B cell (primary cell): Measurements from ENCODE around the gene FXR2. TPM values are rescaled to one million over a fixed set of nuclear protein-coding genes. Genes with fewer than 3 reads are reported as not detected.
A peak's percentile ranks its signal among the peaks of the same experiment; 100 is the strongest.

Experiments
- ATAC-seq: fragments of 200-7000 bp; cut with Tn5 transposase; one replicate; pipeline ENCODE4 v1.10.0; 2021; ENCODE audit warnings: low read depth, mild to moderate bottlenecking, moderate number of reproducible peaks, moderate library complexity
- CTCF ChIA-PET: fragments of 350-600 bp; sonication (Branson Sonifier 250); formaldehyde crosslinking; loops from one replicate; lab custom pipeline; 2021; ENCODE audit warnings: antibody characterized with exemption, inconsistent platforms; lab: Charles Lee
- POLR2A ChIA-PET: fragments of 350-600 bp; sonication (Branson Sonifier 250); formaldehyde crosslinking; loops from one replicate; lab custom pipeline; 2021; ENCODE audit warnings: antibody characterized with exemption; lab: Charles Lee
- DNase-seq: peaks from one replicate; pipeline ENCODE4 v3.0.0; 2013
- H2AFZ ChIP-seq: 2 replicates; pipeline ENCODE4 v1.6.1; 2012; ENCODE audit warnings: mild to moderate bottlenecking, low read depth, low read length; ENCODE audit not compliant: insufficient read depth, poor library complexity, severe bottlenecking
- H3K27ac ChIP-seq, 2 donors: 1 replicate in 1 of 2; 2 replicates in 1 of 2; pipeline ENCODE4 v1.5.1; 2012 to 2013; ENCODE audit warnings: low read length in 2 of 2, mild to moderate bottlenecking in 2 of 2, moderate library complexity in 1 of 2
- H3K27me3 ChIP-seq, 4 experiments: fragments of 200-600 bp in 1 of 4; sonication (generic) in 1 of 4; replicated peaks in 1 of 4; 1 replicate in 2 of 4; 2 replicates in 2 of 4; pipeline versions ENCODE4 v1.6.1 to v1.7.0; 2013 to 2016; ENCODE audit warnings: low read length in 3 of 4, mild to moderate bottlenecking in 2 of 4, mixed read lengths in 1 of 4, moderate library complexity in 1 of 4; ENCODE audit not compliant: insufficient read depth in 4 of 4, control insufficient read depth in 3 of 4; ENCODE audit errors: control extremely low read depth in 1 of 4
- H3K36me3 ChIP-seq, 2 experiments: replicated peaks in 1 of 2; 1 replicate in 1 of 2; 2 replicates in 1 of 2; pipeline versions ENCODE4 v1.6.1 to v1.7.1; 2013; ENCODE audit warnings: low read length in 1 of 2; ENCODE audit not compliant: insufficient read depth in 2 of 2, control insufficient read depth in 1 of 2; ENCODE audit errors: control extremely low read depth in 1 of 2, extremely low read depth in 1 of 2
- H3K4me1 ChIP-seq, 2 donors: fragments of 200-600 bp in 1 of 2; sonication (generic) in 1 of 2; 1 replicate in 1 of 2; 2 replicates in 1 of 2; pipeline versions ENCODE4 v1.5.1 to v1.6.1; 2013 to 2017; ENCODE audit warnings: low read length in 2 of 2; ENCODE audit not compliant: control insufficient read depth in 2 of 2, insufficient read depth in 2 of 2
- H3K4me2 ChIP-seq: replicated peaks from 2 replicates; pipeline ENCODE3; 2012; ENCODE audit warnings: mild to moderate bottlenecking, low read depth, low read length; ENCODE audit not compliant: poor library complexity, severe bottlenecking
- H3K4me3 ChIP-seq, 5 experiments: fragments of 200-600 bp in 1 of 5; sonication (generic) in 1 of 5; 1 replicate in 3 of 5; 2 replicates in 2 of 5; pipeline versions ENCODE4 v1.5.1 to v1.7.0; 2011 to 2016; ENCODE audit warnings: low read length in 4 of 5, mild to moderate bottlenecking in 4 of 5, low read depth in 2 of 5, control low read depth in 1 of 5, moderate library complexity in 1 of 5; ENCODE audit not compliant: insufficient read depth in 1 of 5; ENCODE audit errors: control extremely low read depth in 1 of 5, extremely low read depth in 1 of 5
- H3K79me2 ChIP-seq: fragments of 200-600 bp; sonication (generic); one replicate; pipeline ENCODE4 v1.6.0; 2016; ENCODE audit warnings: low read length; ENCODE audit not compliant: control insufficient read depth, insufficient read depth
- H3K9ac ChIP-seq: fragments of 200-600 bp; sonication (generic); 2 replicates; pipeline ENCODE4 v1.6.1; 2017; ENCODE audit warnings: mild to moderate bottlenecking, low read length, moderate library complexity
- H3K9me3 ChIP-seq, 3 donors: one replicate each; pipeline versions ENCODE4 v1.6.1 to v1.7.1; 2013; ENCODE audit warnings: low read length in 2 of 3; ENCODE audit not compliant: control insufficient read depth in 2 of 3, insufficient read depth in 1 of 3; ENCODE audit errors: control extremely low read depth in 1 of 3
- H4K20me1 ChIP-seq: 2 replicates; pipeline ENCODE4 v1.6.0; 2012; ENCODE audit warnings: mild to moderate bottlenecking, low read length; ENCODE audit not compliant: insufficient read depth, control insufficient read depth, poor library complexity, severe bottlenecking
- H3K27ac Mint-ChIP-seq: one replicate; pipeline ENCODE4 v1.8.0; 2021; ENCODE audit warnings: mixed read lengths
- H3K27me3 Mint-ChIP-seq: one replicate; pipeline ENCODE4 v1.8.0; 2021; ENCODE audit warnings: mixed read lengths
- H3K4me1 Mint-ChIP-seq: one replicate; pipeline ENCODE4 v1.8.0; 2021; ENCODE audit warnings: mixed read lengths
- H3K4me3 Mint-ChIP-seq: one replicate; pipeline ENCODE4 v1.8.0; 2021; ENCODE audit warnings: mixed read lengths
- H3K9me3 Mint-ChIP-seq: one replicate; pipeline ENCODE4 v1.8.0; 2022; ENCODE audit warnings: mixed read lengths; ENCODE audit not compliant: insufficient read depth
- CTCF ChIP-seq: fragments of 200-600 bp; IDR thresholded peaks from one replicate; pipeline ENCODE4 v1.8.0; 2022; ENCODE audit warnings: antibody characterized with exemption, mild to moderate bottlenecking
- EZH2 ChIP-seq: IDR thresholded peaks from 2 replicates; pipeline ENCODE4 v1.6.1; 2012; ENCODE audit warnings: borderline replicate concordance, low read depth, mild to moderate bottlenecking, moderate library complexity, low read length; ENCODE audit not compliant: insufficient read depth, poor library complexity, severe bottlenecking
- WGBS: methylation state at CpG from one replicate; pipeline ENCODE4 v1.1.5; 2013; ENCODE audit warnings: missing lambda C conversion rate; ENCODE audit not compliant: insufficient coverage; 5-methylcytosine and 5-hydroxymethylcytosine counted together
- intact Hi-C: fragments of 100-400 bp; cut with micrococcal nuclease; formaldehyde crosslinking; loops from one replicate; pipeline ENCODE4 v1.10.0; 2022
- polyA plus RNA-seq: library from polyadenylated mRNA; depleted of rRNA; stranded (reverse); fragments of >200 nt; gene quantifications from 2 replicates; pipeline ENCODE4 v1.2.3, GENCODE V29; 2012
- total RNA-seq, 2 donors: library from RNA; stranded (reverse); fragments of 120-200 nt in 1 of 2; gene quantifications; 1 replicate in 1 of 2; 2 replicates in 1 of 2; pipeline versions ENCODE4 v1.2.3 to v1.2.4, GENCODE V29; 2013 to 2022

FXR2 gene
- total and polyA plus RNA-seq, 2 donors (not counting 1 experiment from before 2014, with no cell fraction given): 37.2 to 45.8 TPM

GRCh38 chr17:7577327-7578199, 37.1 kb downstream of the FXR2 start:
- no peaks in the 10 kb centered on the region for H3K27me3 Mint-ChIP-seq
- TF ChIP-seq CTCF (no peak), EZH2 (no peak)
- ATAC-seq (no peak), DNase-seq (no peak)
- Histone ChIP-seq H3K27me3 (no peaks in the 10 kb centered on the region), H4K20me1 (peaks cover 61% of the 10 kb centered on the region), H3K9me3 (no peaks in the 10 kb centered on the region), H3K4me3 (no peak overlapping the region), H3K4me2 (no peak overlapping the region), H3K27ac (no peak overlapping the region), H3K36me3 (peaks cover 22 to 58% of the 10 kb centered on the region in 2 experiments), H3K79me2 (peaks cover 48% of the 10 kb centered on the region), H2AFZ (no peak overlapping the region), H3K9ac (no peak overlapping the region), H3K4me1 (peaks cover 49 to 64% of the 10 kb centered on the region in 2 donors)
- H3K27ac Mint-ChIP-seq: peak overlapping the region; percentile 64
- 93% methylated on average over 13 of the region's 17 CpGs for WGBS
- no peak overlapping the region for H3K4me3 Mint-ChIP-seq
- ChIA-PET POLR2A (no interaction called here), CTCF (interaction anchor here (1.2 to 4.9 kb wide), 3 partner anchors 12 to 63 kb away, joined by 4 to 19 read pairs (median 6); partner anchors contain the start of gene SOX15)
- no peaks in the 10 kb centered on the region for H3K9me3 Mint-ChIP-seq
- peaks cover 79% of the 10 kb centered on the region for H3K4me1 Mint-ChIP-seq
- intact Hi-C loops: loop anchor here (10.0 kb wide), 1 partner anchor 563 kb away; the partner anchor contains the start of gene RNASEK
